ENCODE results near the gene WNT5A. TPM values are rescaled to one million over a fixed set of nuclear protein-coding genes. Genes with fewer than 3 reads are reported as not detected.

WNT5A gene
- total RNA-seq, 1 donor from 2014 or later, result not detected

GRCh38 chr3:55466526-55466925 is 20.6 kb downstream of the WNT5A start:
- no peak overlapping the region for H3K4me3 Mint-ChIP-seq
- DNase-seq, result no peak
- no peaks in the 10 kb centered on the region for H3K9me3 Mint-ChIP-seq
- no peak overlapping the region for H3K27ac Mint-ChIP-seq
- intact Hi-C loops (cut with micrococcal nuclease), result no loop called here
- H3K4me1 Mint-ChIP-seq, result no peaks in the 10 kb centered on the region
- no peaks in the 10 kb centered on the region for H3K36me3 Mint-ChIP-seq (ENCODE audit: low read depth)
- H3K27me3 Mint-ChIP-seq, result peaks cover 4% of the 10 kb centered on the region

DNA sequence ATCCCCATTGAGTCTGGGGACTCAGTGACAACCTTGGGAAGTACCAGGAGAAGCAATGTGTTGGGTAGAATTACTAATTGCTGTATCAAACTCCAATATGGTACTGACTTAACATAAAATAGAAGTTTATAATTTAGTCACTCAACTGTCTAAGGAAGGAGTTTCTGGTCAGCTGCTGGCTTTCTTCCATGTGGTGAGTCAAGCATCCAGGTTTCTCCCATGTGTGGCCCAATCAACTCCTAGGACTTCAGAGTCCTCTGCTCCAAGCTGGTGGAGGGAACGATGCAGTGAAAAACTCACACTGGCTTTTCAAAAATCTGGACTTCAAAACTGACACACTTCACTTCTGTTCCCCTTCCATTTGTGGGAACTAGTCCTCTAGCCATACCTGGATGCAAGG is 25.2 kb downstream of the WNT5A start:
- intact Hi-C loops (cut with micrococcal nuclease), result no loop called here
- DNase-seq, result no peak
- Mint-ChIP-seq H3K36me3 (ENCODE audit: low read depth) (no peaks in the 10 kb centered on the region), H3K4me3 (no peak overlapping the region), H3K4me1 (no peaks in the 10 kb centered on the region), H3K9me3 (peaks cover 3% of the 10 kb centered on the region), H3K27me3 (peaks cover 4% of the 10 kb centered on the region), H3K27ac (no peak overlapping the region)

DNA sequence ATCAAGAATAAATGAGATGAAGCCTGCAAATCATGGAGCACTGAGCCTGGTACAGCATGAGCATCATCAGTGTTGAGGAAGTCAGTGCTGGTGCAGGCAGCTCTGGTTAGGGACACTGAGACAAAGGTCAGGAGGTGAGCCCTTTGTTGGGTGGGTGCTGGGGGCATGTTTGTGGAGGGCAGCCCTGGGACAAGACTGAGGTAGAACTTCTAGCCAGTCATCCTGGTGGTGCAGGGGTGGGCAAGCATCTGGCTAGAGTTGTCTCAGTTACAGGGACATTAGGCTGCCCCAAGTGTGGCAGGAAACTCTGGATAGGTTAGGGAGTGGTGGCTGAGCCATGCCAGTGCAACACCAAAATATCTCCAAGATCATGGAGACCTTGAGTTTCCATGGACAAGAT is 27.3 kb downstream of the WNT5A start:
- no peaks in the 10 kb centered on the region for H3K36me3 Mint-ChIP-seq (ENCODE audit: low read depth)
- intact Hi-C loops (cut with micrococcal nuclease), result no loop called here
- peaks cover 3% of the 10 kb centered on the region for H3K9me3 Mint-ChIP-seq
- H3K4me1 Mint-ChIP-seq, result no peaks in the 10 kb centered on the region
- no peak for DNase-seq
- H3K27ac Mint-ChIP-seq, result no peak overlapping the region
- H3K27me3 Mint-ChIP-seq, result no peaks in the 10 kb centered on the region
- no peak overlapping the region for H3K4me3 Mint-ChIP-seq

DNA sequence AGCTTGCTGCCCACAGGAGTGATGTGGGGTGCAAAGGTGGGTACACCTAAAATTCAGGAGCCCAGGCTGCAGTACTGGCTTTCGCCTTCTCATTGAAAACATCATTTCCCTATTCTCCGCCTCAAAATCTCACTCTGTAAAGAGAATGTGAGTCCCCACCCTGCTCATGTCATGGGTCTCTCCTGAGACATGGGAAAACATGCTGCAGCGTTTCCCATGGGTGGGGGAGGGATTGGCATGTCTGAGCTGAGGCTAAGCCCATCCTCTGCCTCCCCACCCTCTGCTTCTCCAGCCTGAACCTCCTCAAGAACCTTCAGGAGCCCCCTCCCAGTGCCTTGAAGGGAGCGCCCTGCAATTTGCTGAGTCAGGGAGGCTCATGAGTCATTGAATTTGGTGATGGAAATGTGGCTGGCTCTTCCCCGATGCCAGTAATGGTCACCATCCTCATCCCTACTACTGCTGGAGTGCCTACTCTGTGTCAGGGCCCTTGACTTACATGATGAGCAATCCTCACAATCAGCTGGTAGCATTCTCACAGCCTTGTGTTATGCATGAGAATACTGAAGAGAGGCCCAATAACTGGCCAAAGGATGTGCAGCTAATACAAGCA is 28.8 kb downstream of the WNT5A start:
- no peaks in the 10 kb centered on the region for H3K27me3 Mint-ChIP-seq
- H3K4me1 Mint-ChIP-seq, result no peaks in the 10 kb centered on the region
- no peak overlapping the region for H3K27ac Mint-ChIP-seq
- intact Hi-C loops (cut with micrococcal nuclease), result no loop called here
- H3K36me3 Mint-ChIP-seq (ENCODE audit: low read depth), result no peaks in the 10 kb centered on the region
- DNase-seq, result no peak
- peaks cover 3% of the 10 kb centered on the region for H3K9me3 Mint-ChIP-seq
- no peak overlapping the region for H3K4me3 Mint-ChIP-seq

DNA sequence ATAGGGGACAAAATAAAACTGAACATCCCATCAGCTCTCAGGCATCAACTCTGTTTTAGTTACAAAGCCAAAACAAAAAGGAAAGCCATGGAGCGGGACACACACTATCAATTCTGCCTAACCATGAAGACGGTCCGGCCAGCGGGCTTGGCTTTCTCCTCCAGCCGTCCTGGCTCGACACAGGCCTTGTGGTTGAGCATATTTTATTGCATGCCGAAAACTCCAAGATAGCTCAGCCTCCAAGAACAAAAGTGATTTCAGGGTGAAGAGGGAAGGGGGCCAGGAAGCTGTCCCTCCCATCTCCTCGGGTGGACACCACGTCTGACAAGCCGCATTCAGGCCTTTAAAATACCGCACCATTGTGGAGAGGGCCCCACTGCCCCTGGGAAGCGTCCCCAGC is 31.2 kb downstream of the WNT5A start:
- Mint-ChIP-seq H3K27ac (no peak overlapping the region), H3K4me3 (no peak overlapping the region), H3K36me3 (ENCODE audit: low read depth) (no peaks in the 10 kb centered on the region), H3K9me3 (peaks cover 3% of the 10 kb centered on the region), H3K4me1 (no peaks in the 10 kb centered on the region), H3K27me3 (no peaks in the 10 kb centered on the region)
- DNase-seq, result no peak
- intact Hi-C loops (cut with micrococcal nuclease), result no loop called here

GRCh38 chr3:55454611-55455010 is 32.5 kb downstream of the WNT5A start:
- Mint-ChIP-seq H3K36me3 (ENCODE audit: low read depth) (no peaks in the 10 kb centered on the region), H3K27ac (no peak overlapping the region), H3K27me3 (no peaks in the 10 kb centered on the region), H3K4me3 (no peak overlapping the region), H3K9me3 (no peaks in the 10 kb centered on the region), H3K4me1 (no peaks in the 10 kb centered on the region)
- intact Hi-C loops (cut with micrococcal nuclease), result no loop called here
- DNase-seq, result no peak

- intact Hi-C loops (cut with micrococcal nuclease), result no loop called here
- DNase-seq, result no peak
- H3K36me3 Mint-ChIP-seq (ENCODE audit: low read depth), result no peaks in the 10 kb centered on the region
- no peaks in the 10 kb centered on the region for H3K27me3 Mint-ChIP-seq
- H3K27ac Mint-ChIP-seq, result no peak overlapping the region
- no peak overlapping the region for H3K4me3 Mint-ChIP-seq
- H3K9me3 Mint-ChIP-seq, result no peaks in the 10 kb centered on the region
- no peaks in the 10 kb centered on the region for H3K4me1 Mint-ChIP-seq
Observed at GRCh38 chr3:55453886-55454496, 33.1 kb downstream of the WNT5A start.

- H3K27me3 Mint-ChIP-seq, result no peaks in the 10 kb centered on the region
- H3K4me1 Mint-ChIP-seq, result no peaks in the 10 kb centered on the region
- H3K9me3 Mint-ChIP-seq, result no peaks in the 10 kb centered on the region
- no peaks in the 10 kb centered on the region for H3K36me3 Mint-ChIP-seq (ENCODE audit: low read depth)
- no peak overlapping the region for H3K27ac Mint-ChIP-seq
- intact Hi-C loops (cut with micrococcal nuclease), result no loop called here
- no peak overlapping the region for H3K4me3 Mint-ChIP-seq
- DNase-seq, result no peak
Observed at GRCh38 chr3:55452886-55453285, 34.2 kb downstream of the WNT5A start.

GRCh38 chr3:55449527-55449926 is 37.6 kb downstream of the WNT5A start:
- Mint-ChIP-seq H3K4me1 (no peaks in the 10 kb centered on the region), H3K4me3 (no peak overlapping the region), H3K27ac (no peak overlapping the region), H3K27me3 (no peaks in the 10 kb centered on the region), H3K9me3 (no peaks in the 10 kb centered on the region), H3K36me3 (ENCODE audit: low read depth) (no peaks in the 10 kb centered on the region)
- intact Hi-C loops (cut with micrococcal nuclease), result no loop called here
- no peak for DNase-seq

DNA sequence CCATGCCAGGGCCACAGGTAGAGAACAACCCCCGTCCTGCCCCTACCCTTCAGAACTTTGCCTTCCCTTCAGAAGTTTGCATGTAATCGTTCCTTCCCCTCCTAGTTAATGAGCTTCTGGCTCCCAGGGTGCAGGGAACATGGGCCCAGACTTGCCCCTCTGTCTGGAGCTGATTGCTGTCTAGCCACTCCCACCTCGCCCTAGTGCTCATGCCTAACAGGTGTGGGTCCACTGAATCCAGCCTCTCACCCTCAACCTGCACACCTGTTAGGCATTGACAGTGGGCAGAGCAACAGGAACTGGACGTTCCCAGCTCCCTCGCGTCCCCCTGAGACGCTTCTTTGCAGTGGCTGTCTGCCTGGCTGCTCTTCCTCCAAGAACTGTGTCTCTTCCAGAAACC is 40.3 kb downstream of the WNT5A start:
- H3K36me3 Mint-ChIP-seq (ENCODE audit: low read depth), result no peaks in the 10 kb centered on the region
- H3K9me3 Mint-ChIP-seq, result no peaks in the 10 kb centered on the region
- no peak overlapping the region for H3K27ac Mint-ChIP-seq
- no peak for DNase-seq
- intact Hi-C loops (cut with micrococcal nuclease), result no loop called here
- H3K27me3 Mint-ChIP-seq, result no peaks in the 10 kb centered on the region
- no peaks in the 10 kb centered on the region for H3K4me1 Mint-ChIP-seq
- no peak overlapping the region for H3K4me3 Mint-ChIP-seq

GRCh38 chr3:55445551-55445950 is 41.6 kb downstream of the WNT5A start:
- no peak overlapping the region for H3K27ac Mint-ChIP-seq
- no peaks in the 10 kb centered on the region for H3K27me3 Mint-ChIP-seq
- H3K9me3 Mint-ChIP-seq, result no peaks in the 10 kb centered on the region
- no peak overlapping the region for H3K4me3 Mint-ChIP-seq
- DNase-seq, result no peak
- intact Hi-C loops (cut with micrococcal nuclease), result no loop called here
- H3K36me3 Mint-ChIP-seq (ENCODE audit: low read depth), result no peaks in the 10 kb centered on the region
- no peaks in the 10 kb centered on the region for H3K4me1 Mint-ChIP-seq

DNA sequence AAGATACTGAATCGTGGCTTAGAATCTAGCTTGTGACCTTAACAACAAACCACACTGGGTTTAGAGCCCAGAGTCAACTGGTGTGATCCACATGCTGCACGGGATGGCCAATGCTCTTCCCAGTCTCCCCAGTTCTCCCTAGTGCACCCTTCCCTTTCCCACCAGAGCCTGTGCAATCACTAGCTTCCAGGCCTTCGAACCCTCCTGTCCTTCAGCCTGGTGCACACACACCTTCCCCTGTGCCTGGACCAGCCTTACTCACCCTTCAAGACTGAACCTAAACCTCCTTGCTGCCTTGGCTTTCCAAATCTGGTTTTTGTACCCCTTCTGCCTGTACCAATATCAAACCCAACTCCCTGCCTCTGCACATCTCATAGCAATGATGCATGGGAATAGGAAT is 43.8 kb downstream of the WNT5A start:
- no peak overlapping the region for H3K4me3 Mint-ChIP-seq
- no peaks in the 10 kb centered on the region for H3K36me3 Mint-ChIP-seq (ENCODE audit: low read depth)
- intact Hi-C loops (cut with micrococcal nuclease), result no loop called here
- H3K4me1 Mint-ChIP-seq, result no peaks in the 10 kb centered on the region
- no peak for DNase-seq
- H3K27ac Mint-ChIP-seq, result no peak overlapping the region
- no peaks in the 10 kb centered on the region for H3K9me3 Mint-ChIP-seq
- H3K27me3 Mint-ChIP-seq, result no peaks in the 10 kb centered on the region

DNA sequence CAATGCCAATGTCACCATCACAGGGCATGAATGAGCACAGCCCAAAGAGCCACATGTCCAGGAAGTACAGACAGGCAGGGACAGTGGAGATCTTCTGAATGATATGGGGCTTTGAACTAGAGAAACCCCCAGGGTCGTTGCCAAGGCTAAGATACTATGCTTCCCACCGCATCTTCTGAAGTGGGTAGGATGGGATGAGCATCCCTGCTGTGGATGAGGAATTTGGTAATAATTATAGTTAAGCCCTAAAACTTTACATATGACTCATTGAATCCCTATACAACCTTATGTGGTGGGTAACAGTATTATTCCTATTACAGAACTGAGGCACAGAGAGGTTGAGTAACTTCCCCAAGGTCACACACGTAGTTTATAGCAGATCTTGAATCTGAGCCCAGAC is 44.2 kb downstream of the WNT5A start:
- intact Hi-C loops (cut with micrococcal nuclease), result no loop called here
- Mint-ChIP-seq H3K27ac (no peak overlapping the region), H3K9me3 (no peaks in the 10 kb centered on the region), H3K4me1 (no peaks in the 10 kb centered on the region), H3K4me3 (no peak overlapping the region), H3K27me3 (no peaks in the 10 kb centered on the region), H3K36me3 (ENCODE audit: low read depth) (no peaks in the 10 kb centered on the region)
- DNase-seq, result no peak

DNA sequence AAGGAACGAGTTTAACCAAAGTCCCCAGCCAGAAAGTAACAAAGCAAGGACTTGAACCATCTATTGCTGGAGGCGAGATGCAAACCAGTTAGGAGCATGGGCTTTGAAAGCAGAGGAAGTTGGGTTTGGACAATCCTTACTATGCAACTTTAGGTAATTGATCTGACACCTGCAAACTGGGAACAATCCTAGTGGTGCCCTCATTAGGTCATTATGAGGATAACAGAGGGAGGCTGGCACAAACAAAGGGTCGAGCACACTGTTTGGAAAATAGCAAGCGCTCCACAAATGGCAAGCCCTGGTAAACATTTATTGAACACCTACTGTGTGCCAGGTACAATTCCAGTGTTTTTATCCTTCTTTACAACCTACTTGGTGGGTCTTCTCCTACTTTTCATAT is 45.6 kb downstream of the WNT5A start:
- Mint-ChIP-seq H3K4me3 (no peak overlapping the region), H3K27me3 (no peaks in the 10 kb centered on the region), H3K9me3 (no peaks in the 10 kb centered on the region), H3K4me1 (no peaks in the 10 kb centered on the region), H3K27ac (no peak overlapping the region), H3K36me3 (ENCODE audit: low read depth) (no peaks in the 10 kb centered on the region)
- no peak for DNase-seq
- intact Hi-C loops (cut with micrococcal nuclease), result no loop called here

DNA sequence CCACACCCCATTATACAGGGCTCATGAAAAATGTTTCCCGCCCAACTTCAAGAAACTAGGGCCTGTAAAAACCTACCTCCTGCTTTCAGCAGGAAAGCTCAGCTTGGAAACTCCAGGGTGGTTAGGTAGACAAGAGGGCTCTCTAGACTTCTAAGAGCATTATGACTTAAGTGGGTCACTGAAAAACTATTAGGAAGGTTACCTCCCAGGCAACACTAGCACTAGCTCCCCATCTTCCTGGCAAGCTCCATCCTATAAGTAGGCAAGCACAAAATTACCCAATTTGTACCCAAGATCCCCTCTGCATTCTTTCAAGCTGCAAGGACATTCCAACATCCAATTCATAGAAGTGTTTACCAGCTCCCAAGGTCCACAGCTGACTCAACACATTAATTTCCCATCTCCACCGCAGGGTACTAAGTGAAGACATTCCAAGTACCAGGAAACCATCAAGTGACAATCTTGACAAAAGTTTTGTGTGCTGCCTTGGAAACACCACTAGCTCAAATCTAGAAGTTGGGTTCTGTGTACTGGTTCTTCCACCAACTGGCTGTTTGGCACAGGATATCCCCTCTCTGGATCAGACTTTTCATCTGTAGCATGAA is 46.9 kb downstream of the WNT5A start:
- H3K4me3 Mint-ChIP-seq, result no peak overlapping the region

More for the DNA sequence above, 46.9 kb downstream of the WNT5A start:
- no peak overlapping the region for H3K27ac Mint-ChIP-seq
- no peaks in the 10 kb centered on the region for H3K27me3 Mint-ChIP-seq
- no peaks in the 10 kb centered on the region for H3K4me1 Mint-ChIP-seq
- no peaks in the 10 kb centered on the region for H3K36me3 Mint-ChIP-seq (ENCODE audit: low read depth)
- intact Hi-C loops (cut with micrococcal nuclease), result no loop called here
- DNase-seq, result no peak
- no peaks in the 10 kb centered on the region for H3K9me3 Mint-ChIP-seq
